ENCODE data around the gene SRF.

SRF gene

GRCh38 chr6:43183441-43183840, 12.4 kb downstream of the SRF start:
- no peak for DNase-seq (ENCODE audit: low read depth)

- no peak for DNase-seq (ENCODE audit: low read depth)
Observed at GRCh38 chr6:43184268-43184985, 13.4 kb downstream of the SRF start.

- DNase-seq (ENCODE audit: low read depth), result no peak
Observed at GRCh38 chr6:43185391-43185985, 14.4 kb downstream of the SRF start.

GRCh38 chr6:43186019-43186418, 14.9 kb downstream of the SRF start:
- DNase-seq (ENCODE audit: low read depth), result no peak

- DNase-seq (ENCODE audit: low read depth), result no peak
Observed at GRCh38 chr6:43186706-43187105, 15.6 kb downstream of the SRF start.

GRCh38 chr6:43187821-43188220, 16.8 kb downstream of the SRF start:
- no peak for DNase-seq (ENCODE audit: low read depth)

- no peak for DNase-seq (ENCODE audit: low read depth)
Observed at GRCh38 chr6:43188426-43188825, 17.4 kb downstream of the SRF start.

GRCh38 chr6:43189776-43190304, 18.8 kb downstream of the SRF start:
- DNase-seq (ENCODE audit: low read depth), result no peak

GRCh38 chr6:43192911-43193310, 21.8 kb downstream of the SRF start:
- no peak for DNase-seq (ENCODE audit: low read depth)

GRCh38 chr6:43193929-43194328, 22.9 kb downstream of the SRF start:
- no peak for DNase-seq (ENCODE audit: low read depth)

GRCh38 chr6:43196337-43196736, 25.3 kb downstream of the SRF start:
- DNase-seq (ENCODE audit: low read depth), result no peak

- no peak for DNase-seq (ENCODE audit: low read depth)
Observed at GRCh38 chr6:43199912-43200311, 28.8 kb downstream of the SRF start.

- no peak for DNase-seq (ENCODE audit: low read depth)
Observed at GRCh38 chr6:43200541-43200940, 29.5 kb downstream of the SRF start.

- DNase-seq (ENCODE audit: low read depth), result no peak
Observed at GRCh38 chr6:43202451-43202850, 31.4 kb downstream of the SRF start.

- DNase-seq (ENCODE audit: low read depth), result no peak
Observed at GRCh38 chr6:43203029-43203717, 32.1 kb downstream of the SRF start.

- DNase-seq (ENCODE audit: low read depth), result no peak
Observed at GRCh38 chr6:43203718-43204095, 32.6 kb downstream of the SRF start.

GRCh38 chr6:43204271-43205105, 33.4 kb downstream of the SRF start:
- DNase-seq (ENCODE audit: low read depth), result no peak

GRCh38 chr6:43205849-43206248, 34.8 kb downstream of the SRF start:
- no peak for DNase-seq (ENCODE audit: low read depth)

GRCh38 chr6:43207286-43207685, 36.2 kb downstream of the SRF start:
- no peak for DNase-seq (ENCODE audit: low read depth)

- no peak for DNase-seq (ENCODE audit: low read depth)
Observed at GRCh38 chr6:43211955-43212354, 40.9 kb downstream of the SRF start.

- no peak for DNase-seq (ENCODE audit: low read depth)
Observed at GRCh38 chr6:43213431-43213830, 42.4 kb downstream of the SRF start.

- DNase-seq (ENCODE audit: low read depth), result no peak
Observed at GRCh38 chr6:43215066-43215465, 44.0 kb downstream of the SRF start.

Measured in ELR (cell line).